ENCODE measurements around the gene ARHGAP6.

The ARHGAP6 gene

DNA sequence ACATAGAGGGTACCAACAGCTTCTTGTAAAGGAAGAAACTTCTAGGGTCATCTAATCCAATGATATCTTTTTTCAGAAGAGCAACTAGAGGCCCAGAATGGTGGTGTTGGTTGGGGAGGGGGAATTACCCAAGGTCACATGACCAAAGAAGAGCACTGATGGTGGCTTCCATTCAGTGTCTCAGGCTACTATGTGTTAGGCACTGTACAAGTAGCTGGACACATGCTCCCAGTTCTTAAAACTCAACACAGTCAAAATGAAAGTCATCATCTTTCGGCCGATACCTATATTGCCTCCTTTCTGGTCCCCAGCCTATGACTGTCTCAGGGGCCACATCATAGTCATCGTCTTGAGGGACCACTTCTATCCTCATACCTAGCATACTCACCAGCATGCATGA, 88.1 kb downstream of the ARHGAP6 start:
- Histone ChIP-seq H3K4me3 (ENCODE audit: control insufficient read depth in 1 of 7, extremely low read depth in 1 of 7, insufficient read depth in 4 of 7, low read depth in 2 of 7, low read length in 6 of 7) (no peak overlapping the region), H3K27ac (ENCODE audit: insufficient read depth in 1 of 2, low read depth in 1 of 2, low read length in 2 of 2, poor library complexity in 1 of 2, severe bottlenecking in 2 of 2) (no peak overlapping the region), H3K27me3 (replicated peaks in 2 of 5; ENCODE audit: control insufficient read depth in 4 of 5, insufficient read depth in 5 of 5, low read length in 4 of 5) (no peaks in the 10 kb centered on the region), H3K9me3 (ENCODE audit: control extremely low read depth in 1 of 5, control insufficient read depth in 4 of 5, insufficient read depth in 2 of 5, low read depth in 1 of 5, low read length in 4 of 5) (no peaks in the 10 kb centered on the region), H3K4me1 (ENCODE audit: control extremely low read depth in 1 of 4, control insufficient read depth in 4 of 4, insufficient read depth in 4 of 4, low read length in 3 of 4) (no peaks in the 10 kb centered on the region), H3K36me3 (ENCODE audit: control insufficient read depth in 4 of 4, insufficient read depth in 4 of 4, low read length in 3 of 4) (no peaks in the 10 kb centered on the region)
- ChIA-PET POLR2A (no interaction called here), CTCF (no interaction called here)
- DNase-seq, result no peak
- WGBS (ENCODE audit: insufficient coverage), result 94% methylated on average over 2 of the region's 3 CpGs

DNA sequence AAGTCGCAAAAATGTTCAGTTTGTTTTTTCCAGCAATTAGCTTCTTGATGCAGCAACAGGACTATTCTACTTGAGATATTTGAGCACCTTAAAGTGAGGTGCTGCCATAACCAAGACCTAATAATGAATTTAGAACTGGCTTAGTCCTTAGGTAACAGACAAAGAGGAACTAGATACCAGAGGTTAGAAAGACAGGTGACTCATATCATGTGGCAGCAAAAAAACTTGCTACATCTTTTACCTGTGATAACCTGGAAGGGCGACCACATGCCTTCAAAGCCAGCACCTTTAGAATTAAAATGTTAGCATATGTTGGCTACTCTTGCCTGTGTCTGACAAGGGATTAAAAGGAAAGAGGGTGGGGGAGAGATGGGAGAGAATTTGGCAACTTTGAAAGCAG, 90.4 kb downstream of the ARHGAP6 start:
- no peak for DNase-seq
- 100% methylated on average over 1 of the region's 2 CpGs for WGBS (ENCODE audit: insufficient coverage)
- no peaks in the 10 kb centered on the region for H3K36me3 ChIP-seq (ENCODE audit: control insufficient read depth in 4 of 4, insufficient read depth in 4 of 4, low read length in 3 of 4)
- CTCF ChIA-PET, result no interaction called here
- no peaks in the 10 kb centered on the region for H3K9me3 ChIP-seq (ENCODE audit: control extremely low read depth in 1 of 5, control insufficient read depth in 4 of 5, insufficient read depth in 2 of 5, low read depth in 1 of 5, low read length in 4 of 5)
- H3K4me1 ChIP-seq (ENCODE audit: control extremely low read depth in 1 of 4, control insufficient read depth in 4 of 4, insufficient read depth in 4 of 4, low read length in 3 of 4), result no peaks in the 10 kb centered on the region
- H3K4me3 ChIP-seq (ENCODE audit: control insufficient read depth in 1 of 7, extremely low read depth in 1 of 7, insufficient read depth in 4 of 7, low read depth in 2 of 7, low read length in 6 of 7), result no peak overlapping the region
- no peak overlapping the region for H3K27ac ChIP-seq (ENCODE audit: insufficient read depth in 1 of 2, low read depth in 1 of 2, low read length in 2 of 2, poor library complexity in 1 of 2, severe bottlenecking in 2 of 2)
- POLR2A ChIA-PET, result no interaction called here
- no peaks in the 10 kb centered on the region for H3K27me3 ChIP-seq (replicated peaks in 2 of 5; ENCODE audit: control insufficient read depth in 4 of 5, insufficient read depth in 5 of 5, low read length in 4 of 5)

DNA sequence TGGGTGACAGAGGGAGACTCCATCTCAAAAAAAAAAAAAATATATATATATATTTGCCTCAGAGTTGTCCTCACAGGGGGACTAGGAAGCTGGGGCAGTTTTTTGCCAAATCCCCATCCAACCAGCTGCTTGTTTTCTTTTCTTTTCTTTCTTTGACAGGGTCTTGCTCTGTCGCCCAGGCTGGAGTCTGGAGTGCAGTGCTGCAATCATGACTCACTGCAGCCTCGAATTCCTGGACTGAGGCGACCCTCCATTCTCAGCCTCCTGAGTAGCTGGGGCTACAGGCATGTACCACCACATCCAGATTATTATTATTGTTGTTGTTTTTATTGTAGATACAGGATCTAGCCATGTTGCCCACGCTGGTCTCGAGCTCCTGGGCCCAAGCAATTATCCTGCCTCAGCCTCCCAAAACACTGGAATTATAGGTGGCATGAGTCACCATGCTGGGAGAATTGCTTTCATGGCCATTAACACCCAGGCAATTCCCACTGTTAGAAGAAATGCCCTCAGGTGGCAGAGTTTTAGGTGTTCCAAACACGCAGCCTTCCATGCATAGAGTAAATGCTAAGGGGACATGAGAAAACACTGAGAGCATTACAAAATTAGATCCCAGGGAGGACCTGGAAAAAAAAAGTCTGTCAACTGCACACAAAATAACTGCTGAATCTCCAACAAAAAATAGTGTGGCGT, 98.0 kb downstream of the ARHGAP6 start:
- Histone ChIP-seq H3K36me3 (ENCODE audit: control insufficient read depth in 4 of 4, insufficient read depth in 4 of 4, low read length in 3 of 4) (no peaks in the 10 kb centered on the region), H3K27ac (ENCODE audit: insufficient read depth in 1 of 2, low read depth in 1 of 2, low read length in 2 of 2, poor library complexity in 1 of 2, severe bottlenecking in 2 of 2) (no peak overlapping the region), H3K4me3 (ENCODE audit: control insufficient read depth in 1 of 7, extremely low read depth in 1 of 7, insufficient read depth in 4 of 7, low read depth in 2 of 7, low read length in 6 of 7) (no peak overlapping the region), H3K4me1 (ENCODE audit: control extremely low read depth in 1 of 4, control insufficient read depth in 4 of 4, insufficient read depth in 4 of 4, low read length in 3 of 4) (no peaks in the 10 kb centered on the region), H3K9me3 (ENCODE audit: control extremely low read depth in 1 of 5, control insufficient read depth in 4 of 5, insufficient read depth in 2 of 5, low read depth in 1 of 5, low read length in 4 of 5) (no peaks in the 10 kb centered on the region), H3K27me3 (replicated peaks in 2 of 5; ENCODE audit: control insufficient read depth in 4 of 5, insufficient read depth in 5 of 5, low read length in 4 of 5) (no peaks in the 10 kb centered on the region)
- WGBS (ENCODE audit: insufficient coverage), result 100% methylated on average over 2 of the region's 7 CpGs
- ChIA-PET POLR2A (no interaction called here), CTCF (no interaction called here)
- no peak for DNase-seq

DNA sequence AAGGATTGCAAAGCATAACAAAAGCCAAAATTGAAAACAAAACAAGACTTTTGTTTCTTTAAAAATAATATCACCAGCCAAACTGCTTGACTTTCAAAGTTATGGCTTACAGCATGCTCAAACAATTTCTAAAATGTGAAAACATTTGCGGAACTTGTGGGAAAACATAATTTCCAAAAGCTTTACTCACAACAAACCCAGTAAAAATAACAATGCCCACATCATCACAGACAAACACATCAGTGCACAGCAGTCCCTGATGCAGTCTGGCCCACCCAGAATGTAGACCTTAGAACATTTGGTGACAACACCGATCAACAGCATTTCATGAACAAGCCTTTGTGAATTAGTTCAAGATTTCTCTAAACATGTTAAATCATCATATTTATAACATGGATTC, 98.9 kb downstream of the ARHGAP6 start:
- Histone ChIP-seq H3K36me3 (ENCODE audit: control insufficient read depth in 4 of 4, insufficient read depth in 4 of 4, low read length in 3 of 4) (no peaks in the 10 kb centered on the region), H3K27me3 (replicated peaks in 2 of 5; ENCODE audit: control insufficient read depth in 4 of 5, insufficient read depth in 5 of 5, low read length in 4 of 5) (no peaks in the 10 kb centered on the region), H3K4me1 (ENCODE audit: control extremely low read depth in 1 of 4, control insufficient read depth in 4 of 4, insufficient read depth in 4 of 4, low read length in 3 of 4) (no peaks in the 10 kb centered on the region), H3K27ac (ENCODE audit: insufficient read depth in 1 of 2, low read depth in 1 of 2, low read length in 2 of 2, poor library complexity in 1 of 2, severe bottlenecking in 2 of 2) (no peak overlapping the region), H3K4me3 (ENCODE audit: control insufficient read depth in 1 of 7, extremely low read depth in 1 of 7, insufficient read depth in 4 of 7, low read depth in 2 of 7, low read length in 6 of 7) (no peak overlapping the region), H3K9me3 (ENCODE audit: control extremely low read depth in 1 of 5, control insufficient read depth in 4 of 5, insufficient read depth in 2 of 5, low read depth in 1 of 5, low read length in 4 of 5) (no peaks in the 10 kb centered on the region)
- no CpG with 5 or more reads among the region's 2 CpGs for WGBS (ENCODE audit: insufficient coverage)
- POLR2A ChIA-PET, result no interaction called here
- DNase-seq, result no peak
- CTCF ChIA-PET, result no interaction called here

DNA sequence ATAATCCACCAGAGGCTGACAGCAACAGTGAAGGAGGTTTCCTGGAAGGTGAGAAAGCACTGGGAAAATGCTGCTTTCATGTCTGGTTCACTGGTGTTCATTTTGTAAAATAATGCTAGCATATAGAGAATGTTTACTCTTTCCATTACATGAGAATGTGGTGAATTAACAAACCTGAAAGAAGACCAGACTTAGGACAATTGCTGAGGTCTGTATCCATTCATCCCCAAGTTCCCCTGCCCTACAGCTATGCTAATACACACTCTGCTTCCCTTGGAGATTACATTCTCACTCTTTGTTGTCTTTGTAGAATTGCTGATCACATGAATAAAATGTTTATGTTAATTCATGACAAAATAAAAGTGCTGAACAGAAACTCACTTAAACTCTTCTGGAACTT, 99.5 kb downstream of the ARHGAP6 start:
- H3K9me3 ChIP-seq (ENCODE audit: control extremely low read depth in 1 of 5, control insufficient read depth in 4 of 5, insufficient read depth in 2 of 5, low read depth in 1 of 5, low read length in 4 of 5), result no peaks in the 10 kb centered on the region
- ChIA-PET CTCF (no interaction called here), POLR2A (no interaction called here)
- DNase-seq, result no peak
- H3K4me1 ChIP-seq (ENCODE audit: control extremely low read depth in 1 of 4, control insufficient read depth in 4 of 4, insufficient read depth in 4 of 4, low read length in 3 of 4), result no peaks in the 10 kb centered on the region
- H3K27ac ChIP-seq (ENCODE audit: insufficient read depth in 1 of 2, low read depth in 1 of 2, low read length in 2 of 2, poor library complexity in 1 of 2, severe bottlenecking in 2 of 2), result no peak overlapping the region
- no peak overlapping the region for H3K4me3 ChIP-seq (ENCODE audit: control insufficient read depth in 1 of 7, extremely low read depth in 1 of 7, insufficient read depth in 4 of 7, low read depth in 2 of 7, low read length in 6 of 7)
- no peaks in the 10 kb centered on the region for H3K27me3 ChIP-seq (replicated peaks in 2 of 5; ENCODE audit: control insufficient read depth in 4 of 5, insufficient read depth in 5 of 5, low read length in 4 of 5)
- no peaks in the 10 kb centered on the region for H3K36me3 ChIP-seq (ENCODE audit: control insufficient read depth in 4 of 4, insufficient read depth in 4 of 4, low read length in 3 of 4)

DNA sequence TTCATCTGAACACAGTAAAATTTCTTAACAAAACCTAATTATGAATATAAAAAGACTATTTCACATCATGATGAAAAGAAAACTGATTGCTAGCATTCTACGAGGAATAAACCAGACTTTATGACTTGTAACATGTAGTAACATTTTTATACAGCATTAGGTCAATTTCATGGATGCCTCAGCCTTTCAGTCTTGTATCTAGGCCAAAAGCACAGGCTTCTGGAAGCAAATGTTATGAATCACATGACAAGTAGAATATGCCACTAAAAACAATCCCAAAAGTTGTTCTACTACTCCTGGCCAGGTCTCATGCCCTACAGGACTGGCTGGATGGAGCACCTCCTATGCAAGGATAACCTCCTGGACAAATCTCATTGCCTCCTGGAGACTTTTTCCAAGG, 101.2 kb downstream of the ARHGAP6 start:
- CTCF ChIA-PET, result no interaction called here
- POLR2A ChIA-PET, result no interaction called here
- no peaks in the 10 kb centered on the region for H3K4me1 ChIP-seq (ENCODE audit: control extremely low read depth in 1 of 4, control insufficient read depth in 4 of 4, insufficient read depth in 4 of 4, low read length in 3 of 4)
- WGBS (ENCODE audit: insufficient coverage), result no CpG with 5 or more reads among the region's 1 CpG
- no peaks in the 10 kb centered on the region for H3K27me3 ChIP-seq (replicated peaks in 2 of 5; ENCODE audit: control insufficient read depth in 4 of 5, insufficient read depth in 5 of 5, low read length in 4 of 5)
- H3K27ac ChIP-seq (ENCODE audit: insufficient read depth in 1 of 2, low read depth in 1 of 2, low read length in 2 of 2, poor library complexity in 1 of 2, severe bottlenecking in 2 of 2), result no peak overlapping the region
- no peaks in the 10 kb centered on the region for H3K36me3 ChIP-seq (ENCODE audit: control insufficient read depth in 4 of 4, insufficient read depth in 4 of 4, low read length in 3 of 4)
- no peak overlapping the region for H3K4me3 ChIP-seq (ENCODE audit: control insufficient read depth in 1 of 7, extremely low read depth in 1 of 7, insufficient read depth in 4 of 7, low read depth in 2 of 7, low read length in 6 of 7)
- no peak for DNase-seq
- H3K9me3 ChIP-seq (ENCODE audit: control extremely low read depth in 1 of 5, control insufficient read depth in 4 of 5, insufficient read depth in 2 of 5, low read depth in 1 of 5, low read length in 4 of 5), result no peaks in the 10 kb centered on the region

DNA sequence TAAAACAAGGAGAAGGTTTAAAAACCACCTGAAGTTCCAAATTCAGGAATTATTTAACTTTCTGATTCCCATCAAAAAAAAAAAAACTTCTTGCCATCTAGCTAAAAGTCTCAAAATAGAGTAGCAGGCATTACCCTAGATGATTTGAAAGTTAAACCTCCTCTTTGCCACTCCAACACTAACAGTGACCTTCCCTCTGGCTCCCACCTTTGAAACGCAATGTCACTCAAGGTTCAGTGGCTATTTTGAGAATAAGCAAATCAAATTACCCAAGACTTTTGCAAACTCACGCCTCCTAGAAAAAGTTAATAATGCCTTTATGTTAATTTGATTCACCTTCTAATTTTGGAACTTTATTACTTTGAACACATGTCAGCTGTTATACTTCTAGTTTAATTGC, 103.2 kb downstream of the ARHGAP6 start:
- Histone ChIP-seq H3K27ac (ENCODE audit: insufficient read depth in 1 of 2, low read depth in 1 of 2, low read length in 2 of 2, poor library complexity in 1 of 2, severe bottlenecking in 2 of 2) (no peak overlapping the region), H3K4me3 (ENCODE audit: control insufficient read depth in 1 of 7, extremely low read depth in 1 of 7, insufficient read depth in 4 of 7, low read depth in 2 of 7, low read length in 6 of 7) (no peak overlapping the region), H3K9me3 (ENCODE audit: control extremely low read depth in 1 of 5, control insufficient read depth in 4 of 5, insufficient read depth in 2 of 5, low read depth in 1 of 5, low read length in 4 of 5) (no peaks in the 10 kb centered on the region), H3K27me3 (replicated peaks in 2 of 5; ENCODE audit: control insufficient read depth in 4 of 5, insufficient read depth in 5 of 5, low read length in 4 of 5) (no peaks in the 10 kb centered on the region), H3K36me3 (ENCODE audit: control insufficient read depth in 4 of 4, insufficient read depth in 4 of 4, low read length in 3 of 4) (no peaks in the 10 kb centered on the region), H3K4me1 (ENCODE audit: control extremely low read depth in 1 of 4, control insufficient read depth in 4 of 4, insufficient read depth in 4 of 4, low read length in 3 of 4) (no peaks in the 10 kb centered on the region)
- no CpG with 5 or more reads among the region's 2 CpGs for WGBS (ENCODE audit: insufficient coverage)
- CTCF ChIA-PET, result no interaction called here
- POLR2A ChIA-PET, result no interaction called here
- DNase-seq, result no peak
